Endothelial cell of coronary artery (primary cell): Measurements from ENCODE around the gene FAM241A. TPM values are rescaled to one million over a fixed set of nuclear protein-coding genes. Genes with fewer than 3 reads are reported as not detected.

Experiments
- total RNA-seq: library from RNA; depleted of rRNA; stranded (reverse); fragments of >200 nt; gene quantifications from 2 replicates; pipeline ENCODE4 v1.2.3, GENCODE V29; 2014

The FAM241A gene
- total RNA-seq: 7.2 and 9.7 TPM in 2 replicates

GRCh38 chr4:112145326-112145789, at the start of gene FAM241A:
FAM241A (plus strand) TSS chr4:112145454; CDS start chr4:112145581, 127 bp downstream.

GRCh38 chr4:112231779-112232713, 86.8 kb downstream of the FAM241A start, which contains the start of gene AP1AR:
AP1AR (plus strand) TSS chr4:112231787; CDS start chr4:112232092, 305 bp downstream.

Other genes starting within 250 kb of the FAM241A start
- gene AP1AR, start 86.3 kb downstream of the FAM241A start, total RNA-seq: 32.7 and 37.3 TPM in 2 replicates
- gene TIFA, start 140.4 kb downstream of the FAM241A start, total RNA-seq: 9.6 and 10.4 TPM in 2 replicates
- gene ALPK1, start 151.9 kb downstream of the FAM241A start, total RNA-seq: 8.3 and 11.0 TPM in 2 replicates